ENCODE measurements around the gene SLC26A6. TPM values are rescaled to one million over a fixed set of nuclear protein-coding genes. Genes with fewer than 3 reads are reported as not detected.

The SLC26A6 gene
- total and polyA plus RNA-seq, 2 of the 13 experiments (the other 11 are each of a cell fraction or from before 2014, with no cell fraction given): 40.7 to 184 TPM

GRCh38 chr3:48635222-48636021 lies at the start of gene SLC26A6 (continued):
- TF ChIP-seq ZNF280B (CRISPR knock-in tag; IDR thresholded peaks at IDR 0.05; ENCODE audit: borderline replicate concordance) (peak; percentile 30), TCF12 (IDR thresholded peaks at IDR 0.05) (no peak), TCF12 (CRISPR knock-in tag; IDR thresholded peaks at IDR 0.05) (no peak), EP300 (IDR thresholded peaks at IDR 0.05; ENCODE audit: low read depth in 2 of 2, low read length in 2 of 2) (peak in 1 of 2 experiments; percentile 8; a peak in 1 of 4 replicates), EP300 (CRISPR knock-in tag; IDR thresholded peaks at IDR 0.05; ENCODE audit: borderline replicate concordance) (no peak; the same call in 1 of the 2 replicates), MXD4 (CRISPR knock-in tag; IDR thresholded peaks at IDR 0.05) (peak; percentile 90), STAT5B (CRISPR knock-in tag; IDR thresholded peaks at IDR 0.05) (peak; percentile 14; the same call in 1 of the 2 replicates), SALL2 (CRISPR knock-in tag; IDR thresholded peaks at IDR 0.05) (peak; percentile 65; the same call in 1 of the 2 replicates), ZNF766 (CRISPR knock-in tag; IDR thresholded peaks at IDR 0.05; ENCODE audit: borderline replicate concordance) (peak; percentile 43; the same call in 1 of the 2 replicates), ZBTB20 (CRISPR knock-in tag; IDR thresholded peaks at IDR 0.05; ENCODE audit: borderline replicate concordance, low read depth) (no peak), CREB3 (CRISPR knock-in tag; IDR thresholded peaks at IDR 0.05) (peak; percentile 83; the same call in 1 of the 2 replicates), ZNF776 (CRISPR knock-in tag; IDR thresholded peaks at IDR 0.05) (no peak; the same call in 1 of the 2 replicates), ZNF839 (CRISPR knock-in tag; IDR thresholded peaks at IDR 0.05; ENCODE audit: borderline replicate concordance) (no peak), DRAP1 (CRISPR knock-in tag; IDR thresholded peaks at IDR 0.05) (peak; percentile 93), TGIF2 (CRISPR knock-in tag; IDR thresholded peaks at IDR 0.05) (no peak), SOX13 (IDR thresholded peaks at IDR 0.05) (no peak; the same call in 1 of the 2 replicates), SOX13 (CRISPR knock-in tag; conservative IDR thresholded peaks at IDR 0.05 in 1 of 2, IDR thresholded peaks at IDR 0.05 in 1 of 2) (no peak), SIN3B (IDR thresholded peaks at IDR 0.05; ENCODE audit: low read length) (peak; percentile 32), TCF7 (IDR thresholded peaks at IDR 0.05; ENCODE audit: low read depth) (no peak), THAP8 (CRISPR knock-in tag; IDR thresholded peaks at IDR 0.05; ENCODE audit: borderline replicate concordance) (peak; percentile 76; the same call in 1 of the 2 replicates), SP1 (IDR thresholded peaks at IDR 0.05) (no peak), SP1 (CRISPR knock-in tag; IDR thresholded peaks at IDR 0.05) (peak; percentile 82), ZBTB39 (CRISPR knock-in tag; IDR thresholded peaks at IDR 0.05) (peak; percentile 66)

All from HepG2 (cell line).